Endothelial cell (in vitro differentiated cells): ENCODE measurements around the gene SORCS1. TPM values are rescaled to one million over a fixed set of nuclear protein-coding genes. Genes with fewer than 3 reads are reported as not detected.

Experiments
- DNase-seq: peaks from one replicate; pipeline ENCODE4 v3.0.0; 2021; ENCODE audit warnings: low spot score
- H3K27ac Mint-ChIP-seq: one replicate; pipeline ENCODE4 v1.8.0; 2021; ENCODE audit warnings: mixed read lengths, inconsistent platforms; ENCODE audit not compliant: unreplicated experiment
- H3K27me3 Mint-ChIP-seq: one replicate; pipeline ENCODE4 v1.8.0; 2021; ENCODE audit warnings: mild to moderate bottlenecking, moderate library complexity, mixed read lengths, inconsistent platforms; ENCODE audit not compliant: unreplicated experiment
- H3K36me3 Mint-ChIP-seq: one replicate; pipeline ENCODE4 v1.8.0; 2021; ENCODE audit warnings: mild to moderate bottlenecking, low read depth, mixed read lengths, inconsistent platforms; ENCODE audit not compliant: unreplicated experiment
- H3K4me1 Mint-ChIP-seq: one replicate; pipeline ENCODE4 v1.8.0; 2021; ENCODE audit warnings: mild to moderate bottlenecking, mixed read lengths, inconsistent platforms; ENCODE audit not compliant: unreplicated experiment
- H3K4me3 Mint-ChIP-seq: one replicate; pipeline ENCODE4 v1.8.0; 2021; ENCODE audit warnings: mild to moderate bottlenecking, mixed read lengths, inconsistent platforms; ENCODE audit not compliant: unreplicated experiment
- H3K9me3 Mint-ChIP-seq: one replicate; pipeline ENCODE4 v1.8.0; 2021; ENCODE audit warnings: mixed read lengths, inconsistent platforms; ENCODE audit not compliant: unreplicated experiment
- CTCF ChIP-seq: fragments of 200-600 bp; sonication (generic); IDR thresholded peaks from one replicate; pipeline ENCODE4 v1.5.0; 2021; ENCODE audit warnings: antibody characterized with exemption; ENCODE audit not compliant: unreplicated experiment
- total RNA-seq: library from RNA; stranded (reverse); fragmentation: NEBNext Ultra II Directional; extraction: Animal tissue kit (Norgen Biotek cat#: 25700); gene quantifications from one replicate; pipeline ENCODE4 v1.2.1, GENCODE V29; 2021; ENCODE audit not compliant: unreplicated experiment

SORCS1 gene
- total RNA-seq, 1 donor from 2014 or later, result 0.56 TPM

GRCh38 chr10:107122703-107123102 is 41.8 kb downstream of the SORCS1 start:
- no peak for DNase-seq
- peaks cover 1% of the 10 kb centered on the region for H3K27me3 Mint-ChIP-seq
- H3K9me3 Mint-ChIP-seq, result no peaks in the 10 kb centered on the region
- H3K4me1 Mint-ChIP-seq, result peaks cover 5% of the 10 kb centered on the region
- no peaks in the 10 kb centered on the region for H3K36me3 Mint-ChIP-seq
- no peak overlapping the region for H3K4me3 Mint-ChIP-seq
- H3K27ac Mint-ChIP-seq, result no peak overlapping the region
- no peak for TF ChIP-seq CTCF

- Mint-ChIP-seq H3K4me3 (no peak overlapping the region), H3K27ac (no peak overlapping the region), H3K36me3 (no peaks in the 10 kb centered on the region), H3K9me3 (no peaks in the 10 kb centered on the region), H3K27me3 (no peaks in the 10 kb centered on the region), H3K4me1 (peaks cover 5% of the 10 kb centered on the region)
- no peak for DNase-seq
- TF ChIP-seq CTCF, result no peak
Observed at GRCh38 chr10:107118866-107119265, 45.6 kb downstream of the SORCS1 start.

- H3K27ac Mint-ChIP-seq, result no peak overlapping the region
- H3K36me3 Mint-ChIP-seq, result no peaks in the 10 kb centered on the region
Observed at GRCh38 chr10:107104026-107104652, 60.4 kb downstream of the SORCS1 start.

GRCh38 chr10:107103174-107104025 is 61.1 kb downstream of the SORCS1 start:
- H3K4me3 Mint-ChIP-seq, result no peak overlapping the region
- no peaks in the 10 kb centered on the region for H3K9me3 Mint-ChIP-seq
- DNase-seq, result no peak
- H3K36me3 Mint-ChIP-seq, result no peaks in the 10 kb centered on the region
- H3K27ac Mint-ChIP-seq, result no peak overlapping the region
- TF ChIP-seq CTCF, result no peak
- H3K4me1 Mint-ChIP-seq, result no peaks in the 10 kb centered on the region
- no peaks in the 10 kb centered on the region for H3K27me3 Mint-ChIP-seq

More at GRCh38 chr10:107104026-107104652, 60.4 kb downstream of the SORCS1 start:
- H3K27me3 Mint-ChIP-seq, result no peaks in the 10 kb centered on the region
- no peaks in the 10 kb centered on the region for H3K9me3 Mint-ChIP-seq
- H3K4me1 Mint-ChIP-seq, result no peaks in the 10 kb centered on the region
- TF ChIP-seq CTCF, result no peak
- no peak overlapping the region for H3K4me3 Mint-ChIP-seq
- no peak for DNase-seq

GRCh38 chr10:107098326-107098725 is 66.2 kb downstream of the SORCS1 start:
- Mint-ChIP-seq H3K4me3 (no peak overlapping the region), H3K27ac (no peak overlapping the region), H3K27me3 (no peaks in the 10 kb centered on the region), H3K4me1 (no peaks in the 10 kb centered on the region), H3K36me3 (no peaks in the 10 kb centered on the region), H3K9me3 (no peaks in the 10 kb centered on the region)
- DNase-seq, result no peak
- no peak for TF ChIP-seq CTCF
